DND-41 (cell line): Measurements from ENCODE around the gene DDX1.

Experiments
- EZH2 ChIP-seq: IDR thresholded peaks from 3 replicates; pipeline ENCODE4 v1.6.1; 2012; ENCODE audit warnings: borderline replicate concordance, low read depth, mild to moderate bottlenecking, moderate library complexity, low read length, inconsistent platforms; ENCODE audit not compliant: severe bottlenecking
- TF ChIP-seq, protein P1 (sequence below): IDR thresholded peaks from 2 replicates; pipeline ENCODE4 v1.5.1; 2012; ENCODE audit warnings: borderline replicate concordance, low read length, moderate library complexity, mild to moderate bottlenecking; ENCODE audit not compliant: poor library complexity, severe bottlenecking; ENCODE audit errors: extremely low read depth

DNA sequence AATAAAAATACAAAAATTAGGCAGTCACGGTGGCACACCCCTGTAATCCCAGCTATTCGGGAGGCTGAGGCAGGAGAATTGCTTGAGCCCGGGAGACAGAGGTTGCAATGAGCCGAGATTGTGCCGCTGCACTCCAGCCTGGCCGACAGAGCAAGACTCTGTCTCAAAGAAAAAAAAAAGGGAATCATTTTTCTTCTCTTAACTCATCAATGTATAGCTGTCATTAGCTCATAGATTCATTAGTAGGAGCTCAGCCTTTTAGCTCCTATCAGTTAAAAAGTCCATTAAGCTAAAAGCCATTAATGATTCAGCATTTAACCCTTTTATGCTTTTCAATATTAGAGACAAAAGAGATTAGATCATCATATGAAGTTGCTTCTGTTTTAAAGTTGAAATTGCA lies 24.8 kb upstream of the DDX1 start:
- TF ChIP-seq, protein P1, sequence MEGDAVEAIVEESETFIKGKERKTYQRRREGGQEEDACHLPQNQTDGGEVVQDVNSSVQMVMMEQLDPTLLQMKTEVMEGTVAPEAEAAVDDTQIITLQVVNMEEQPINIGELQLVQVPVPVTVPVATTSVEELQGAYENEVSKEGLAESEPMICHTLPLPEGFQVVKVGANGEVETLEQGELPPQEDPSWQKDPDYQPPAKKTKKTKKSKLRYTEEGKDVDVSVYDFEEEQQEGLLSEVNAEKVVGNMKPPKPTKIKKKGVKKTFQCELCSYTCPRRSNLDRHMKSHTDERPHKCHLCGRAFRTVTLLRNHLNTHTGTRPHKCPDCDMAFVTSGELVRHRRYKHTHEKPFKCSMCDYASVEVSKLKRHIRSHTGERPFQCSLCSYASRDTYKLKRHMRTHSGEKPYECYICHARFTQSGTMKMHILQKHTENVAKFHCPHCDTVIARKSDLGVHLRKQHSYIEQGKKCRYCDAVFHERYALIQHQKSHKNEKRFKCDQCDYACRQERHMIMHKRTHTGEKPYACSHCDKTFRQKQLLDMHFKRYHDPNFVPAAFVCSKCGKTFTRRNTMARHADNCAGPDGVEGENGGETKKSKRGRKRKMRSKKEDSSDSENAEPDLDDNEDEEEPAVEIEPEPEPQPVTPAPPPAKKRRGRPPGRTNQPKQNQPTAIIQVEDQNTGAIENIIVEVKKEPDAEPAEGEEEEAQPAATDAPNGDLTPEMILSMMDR = no peak
- TF ChIP-seq EZH2 = no peak
